ENCODE measurements around the gene ZDHHC9.
A peak's percentile ranks its signal among the peaks of the same experiment; 100 is the strongest.

ZDHHC9 gene

DNA sequence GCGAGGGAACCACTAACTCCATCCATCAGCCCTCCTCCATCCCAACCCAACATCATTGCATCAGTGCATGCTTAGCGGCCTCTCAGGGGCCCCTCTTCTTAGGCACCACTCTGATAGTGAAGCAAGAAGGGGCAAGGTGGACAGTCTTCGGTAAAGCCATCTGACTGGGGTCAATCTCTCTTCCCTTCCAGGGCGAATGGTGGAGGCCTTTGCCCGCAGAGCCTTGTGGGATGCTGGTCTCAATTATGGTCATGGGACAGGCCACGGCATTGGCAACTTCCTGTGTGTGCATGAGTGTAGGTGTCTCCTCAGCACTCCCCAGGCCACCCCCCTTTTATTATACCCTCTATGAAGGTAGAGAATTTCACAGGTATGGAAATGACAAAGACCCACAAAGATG is 82.7 kb downstream of the ZDHHC9 start:
- no peak overlapping the region for H3K4me3 ChIP-seq (replicated peaks; ENCODE audit: low read depth, low read length)
- TF ChIP-seq, protein P1, sequence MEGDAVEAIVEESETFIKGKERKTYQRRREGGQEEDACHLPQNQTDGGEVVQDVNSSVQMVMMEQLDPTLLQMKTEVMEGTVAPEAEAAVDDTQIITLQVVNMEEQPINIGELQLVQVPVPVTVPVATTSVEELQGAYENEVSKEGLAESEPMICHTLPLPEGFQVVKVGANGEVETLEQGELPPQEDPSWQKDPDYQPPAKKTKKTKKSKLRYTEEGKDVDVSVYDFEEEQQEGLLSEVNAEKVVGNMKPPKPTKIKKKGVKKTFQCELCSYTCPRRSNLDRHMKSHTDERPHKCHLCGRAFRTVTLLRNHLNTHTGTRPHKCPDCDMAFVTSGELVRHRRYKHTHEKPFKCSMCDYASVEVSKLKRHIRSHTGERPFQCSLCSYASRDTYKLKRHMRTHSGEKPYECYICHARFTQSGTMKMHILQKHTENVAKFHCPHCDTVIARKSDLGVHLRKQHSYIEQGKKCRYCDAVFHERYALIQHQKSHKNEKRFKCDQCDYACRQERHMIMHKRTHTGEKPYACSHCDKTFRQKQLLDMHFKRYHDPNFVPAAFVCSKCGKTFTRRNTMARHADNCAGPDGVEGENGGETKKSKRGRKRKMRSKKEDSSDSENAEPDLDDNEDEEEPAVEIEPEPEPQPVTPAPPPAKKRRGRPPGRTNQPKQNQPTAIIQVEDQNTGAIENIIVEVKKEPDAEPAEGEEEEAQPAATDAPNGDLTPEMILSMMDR (IDR thresholded peaks at IDR 0.05; ENCODE audit: insufficient read depth, low read length, poor library complexity, severe bottlenecking) = no peak
- H3K27me3 ChIP-seq (replicated peaks; ENCODE audit: control insufficient read depth, insufficient read depth, low read length) = no peaks in the 10 kb centered on the region; the same call in 1 of the 2 replicates
- no peak for DNase-seq (ENCODE audit: extremely low read depth, insufficient read length)
- no peaks in the 10 kb centered on the region for H3K36me3 ChIP-seq (ENCODE audit: control insufficient read depth, insufficient read depth, low read length)

DNA sequence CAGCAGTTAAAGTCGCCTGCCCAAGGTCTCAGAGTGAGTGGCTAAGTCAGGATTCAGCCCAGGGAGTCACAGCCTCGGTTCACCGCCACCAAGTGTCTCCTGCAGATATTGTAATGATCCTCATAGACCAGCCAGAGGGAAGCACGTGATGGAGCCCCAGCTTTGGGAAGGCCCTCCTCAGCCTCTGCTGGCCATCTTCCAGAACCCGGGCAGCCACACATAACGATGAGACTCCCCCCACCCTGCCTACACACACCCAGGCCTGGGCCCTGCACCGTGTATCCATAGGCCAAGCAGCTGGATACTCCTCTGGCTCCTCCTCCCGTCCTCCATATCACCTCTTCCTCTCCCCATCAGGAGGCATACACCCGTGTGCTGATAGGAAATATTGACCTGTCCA is 83.5 kb downstream of the ZDHHC9 start:
- TF ChIP-seq, protein P1 (IDR thresholded peaks at IDR 0.05; ENCODE audit: insufficient read depth, low read length, poor library complexity, severe bottlenecking) = no peak
- no peak for DNase-seq (ENCODE audit: extremely low read depth, insufficient read length)
- no peak overlapping the region for H3K4me3 ChIP-seq (replicated peaks; ENCODE audit: low read depth, low read length)
- H3K36me3 ChIP-seq (ENCODE audit: control insufficient read depth, insufficient read depth, low read length) = no peaks in the 10 kb centered on the region
- H3K27me3 ChIP-seq (replicated peaks; ENCODE audit: control insufficient read depth, insufficient read depth, low read length) = no peaks in the 10 kb centered on the region; the same call in 1 of the 2 replicates

DNA sequence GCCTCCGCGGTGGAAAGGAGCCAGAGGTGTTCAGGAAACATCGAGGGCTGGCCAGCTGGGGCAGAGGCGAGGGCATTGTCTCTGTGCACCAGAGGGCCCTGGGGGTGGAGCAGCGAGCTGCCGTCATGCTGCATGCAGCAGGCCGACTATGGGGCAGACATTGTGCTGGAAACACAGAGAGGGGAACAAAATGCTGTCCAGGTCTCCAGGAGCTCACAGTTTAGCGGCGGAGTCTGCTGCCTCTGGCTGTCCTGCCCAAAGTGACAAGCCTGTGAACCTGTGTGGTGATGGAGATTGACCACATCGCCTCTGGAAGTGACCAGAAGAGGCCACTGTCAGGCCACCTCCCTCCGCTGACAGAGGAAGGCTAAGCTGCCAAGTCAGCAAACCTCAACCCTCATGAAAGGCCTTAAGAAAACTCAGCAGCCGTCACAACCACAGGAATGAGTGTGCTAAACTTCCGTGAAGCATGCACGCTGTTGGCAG is 84.1 kb downstream of the ZDHHC9 start:
- TF ChIP-seq, protein P1 (IDR thresholded peaks at IDR 0.05; ENCODE audit: insufficient read depth, low read length, poor library complexity, severe bottlenecking) = no peak
- H3K4me3 ChIP-seq (replicated peaks; ENCODE audit: low read depth, low read length) = no peak overlapping the region
- H3K27me3 ChIP-seq (replicated peaks; ENCODE audit: control insufficient read depth, insufficient read depth, low read length) = no peaks in the 10 kb centered on the region; the same call in 1 of the 2 replicates
- no peak for DNase-seq (ENCODE audit: extremely low read depth, insufficient read length)
- H3K36me3 ChIP-seq (ENCODE audit: control insufficient read depth, insufficient read depth, low read length) = no peaks in the 10 kb centered on the region

DNA sequence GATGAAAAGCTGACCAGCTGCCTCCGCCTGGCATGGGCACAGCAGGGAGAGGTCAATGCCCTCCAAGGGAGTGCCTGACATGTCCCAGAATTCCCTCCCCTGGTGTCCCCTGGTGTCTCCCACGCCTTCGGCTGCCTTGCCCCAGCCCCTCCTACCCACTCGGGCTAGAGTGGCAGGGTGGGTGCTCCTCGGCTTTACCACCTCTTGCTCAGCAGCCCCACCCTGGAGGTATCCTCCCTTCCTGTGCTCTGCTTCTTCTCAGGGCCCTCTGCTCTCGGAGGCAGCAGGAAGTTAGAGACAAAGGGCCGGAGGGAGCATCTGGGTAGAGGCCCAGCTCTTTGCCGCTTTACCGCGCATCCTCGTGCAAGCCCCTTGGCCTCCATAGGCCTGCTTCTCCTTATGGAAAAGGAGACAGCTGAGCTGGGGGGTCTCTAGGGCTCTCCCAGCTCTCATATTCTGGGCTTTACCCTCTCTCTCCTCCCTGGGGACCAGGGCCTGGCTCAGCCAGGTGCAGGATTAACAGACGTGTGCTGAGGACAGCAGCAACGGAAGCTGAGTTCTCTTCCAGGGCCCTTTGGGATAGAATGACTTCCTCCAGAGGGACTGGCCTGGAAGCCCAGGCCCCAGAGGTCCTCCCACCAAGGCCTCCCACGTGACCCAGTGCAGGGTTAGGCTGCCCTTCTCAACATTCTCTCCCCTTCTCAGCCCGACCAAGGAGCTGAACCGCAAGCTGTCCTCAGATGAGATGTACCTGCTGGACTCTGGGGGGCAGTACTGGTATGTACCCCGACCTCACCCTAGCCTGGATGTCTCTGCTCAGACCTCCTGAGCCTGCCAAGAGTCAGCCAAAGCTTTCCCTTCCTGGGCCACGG is 87.7 kb downstream of the ZDHHC9 start:
- H3K27me3 ChIP-seq (replicated peaks; ENCODE audit: control insufficient read depth, insufficient read depth, low read length) = no peaks in the 10 kb centered on the region; the same call in 1 of the 2 replicates
- H3K36me3 ChIP-seq (ENCODE audit: control insufficient read depth, insufficient read depth, low read length) = no peaks in the 10 kb centered on the region
- TF ChIP-seq, protein P1 (IDR thresholded peaks at IDR 0.05; ENCODE audit: insufficient read depth, low read length, poor library complexity, severe bottlenecking) = peak; percentile 43
- no peak overlapping the region for H3K4me3 ChIP-seq (replicated peaks; ENCODE audit: low read depth, low read length)
- DNase-seq (ENCODE audit: extremely low read depth, insufficient read length) = no peak

DNA sequence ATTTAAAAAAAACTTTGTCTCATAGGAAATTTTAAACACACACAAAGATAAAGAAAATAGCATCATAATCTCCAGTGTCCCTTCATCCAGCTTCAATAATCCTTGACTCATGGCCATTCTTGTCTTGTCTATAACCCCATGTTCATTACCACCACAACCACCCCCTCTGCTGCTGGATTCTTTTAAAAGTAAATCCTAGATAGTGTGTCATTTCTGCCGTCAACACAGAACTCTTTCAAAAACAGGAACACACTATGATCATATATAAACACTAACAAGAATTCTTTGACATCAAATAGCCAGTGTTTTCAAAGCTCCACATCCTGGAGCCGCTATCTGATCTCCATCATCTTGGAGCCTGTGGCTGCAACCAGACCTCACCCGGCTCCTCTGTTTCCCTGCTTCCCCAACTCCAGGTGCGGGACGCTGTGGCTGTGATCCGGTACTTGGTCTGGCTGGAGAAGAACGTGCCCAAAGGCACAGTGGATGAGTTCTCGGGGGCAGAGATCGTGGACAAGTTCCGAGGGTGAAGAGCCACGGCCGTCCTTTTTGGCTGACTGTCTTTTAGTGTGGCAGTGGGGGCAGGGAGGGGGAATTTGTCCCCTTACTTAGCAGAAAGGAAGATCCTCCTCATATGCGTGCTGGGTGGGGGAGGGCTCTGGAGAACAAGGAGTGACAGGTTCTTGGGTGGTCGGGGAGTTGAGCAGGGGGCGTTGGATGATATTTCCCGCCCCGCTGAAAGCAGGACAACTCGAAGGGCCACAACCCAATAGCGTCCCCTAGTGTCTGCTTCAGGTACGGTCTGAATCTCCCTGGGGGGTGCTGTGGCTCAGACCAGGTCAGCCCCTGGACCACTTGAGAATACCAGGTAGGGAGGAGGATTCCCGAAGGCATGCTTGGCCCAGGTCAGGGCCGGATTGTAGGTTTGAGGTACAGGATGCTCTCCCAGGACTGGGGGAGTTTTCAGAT is 89.3 kb downstream of the ZDHHC9 start:
- Histone ChIP-seq H3K27me3 (replicated peaks; ENCODE audit: control insufficient read depth, insufficient read depth, low read length) (no peaks in the 10 kb centered on the region; the same call in 1 of the 2 replicates), H3K36me3 (ENCODE audit: control insufficient read depth, insufficient read depth, low read length) (no peaks in the 10 kb centered on the region), H3K4me3 (replicated peaks; ENCODE audit: low read depth, low read length) (no peak overlapping the region)
- TF ChIP-seq, protein P1 (IDR thresholded peaks at IDR 0.05; ENCODE audit: insufficient read depth, low read length, poor library complexity, severe bottlenecking) = peak; percentile 60
- no peak for DNase-seq (ENCODE audit: extremely low read depth, insufficient read length)

Data from GM06990 (cell line).